MM.1S (cell line): Measurements from ENCODE around the gene CXorf58.

ENCODE experiments used
- EZH2 ChIP-seq: fragments of 300-600 bp; sonication (generic); optimal IDR thresholded peaks from 2 replicates; pipeline ENCODE3; 2017; ENCODE audit warnings: low read depth, mild to moderate bottlenecking, antibody characterized with exemption, low read length, mixed read lengths
- TF ChIP-seq, protein P1 (sequence below): fragments of 300-600 bp; sonication (generic); IDR thresholded peaks from 2 replicates; pipeline ENCODE4 v1.5.1; 2016; ENCODE audit warnings: antibody characterized with exemption, low read length, mixed read lengths

DNA sequence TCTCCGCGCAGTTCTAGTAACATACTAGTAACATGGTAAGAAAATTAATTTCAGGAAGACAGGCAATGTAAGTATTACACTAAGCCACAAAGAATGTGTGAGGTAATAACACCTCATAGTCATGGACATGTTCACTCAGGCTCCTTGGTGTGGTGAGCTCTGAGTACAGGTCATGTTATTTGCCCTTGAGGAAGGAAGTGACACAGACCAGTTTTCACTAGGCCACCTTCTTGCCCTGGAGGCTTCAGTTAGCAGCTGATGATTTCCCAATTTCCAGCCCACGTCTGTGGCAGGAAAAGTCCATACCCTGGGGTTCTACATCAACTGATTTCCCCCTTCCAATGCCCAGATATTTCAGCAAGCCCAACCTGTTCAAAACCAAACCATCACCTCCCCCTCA, 6.7 kb upstream of the CXorf58 start:
- TF ChIP-seq, protein P1, sequence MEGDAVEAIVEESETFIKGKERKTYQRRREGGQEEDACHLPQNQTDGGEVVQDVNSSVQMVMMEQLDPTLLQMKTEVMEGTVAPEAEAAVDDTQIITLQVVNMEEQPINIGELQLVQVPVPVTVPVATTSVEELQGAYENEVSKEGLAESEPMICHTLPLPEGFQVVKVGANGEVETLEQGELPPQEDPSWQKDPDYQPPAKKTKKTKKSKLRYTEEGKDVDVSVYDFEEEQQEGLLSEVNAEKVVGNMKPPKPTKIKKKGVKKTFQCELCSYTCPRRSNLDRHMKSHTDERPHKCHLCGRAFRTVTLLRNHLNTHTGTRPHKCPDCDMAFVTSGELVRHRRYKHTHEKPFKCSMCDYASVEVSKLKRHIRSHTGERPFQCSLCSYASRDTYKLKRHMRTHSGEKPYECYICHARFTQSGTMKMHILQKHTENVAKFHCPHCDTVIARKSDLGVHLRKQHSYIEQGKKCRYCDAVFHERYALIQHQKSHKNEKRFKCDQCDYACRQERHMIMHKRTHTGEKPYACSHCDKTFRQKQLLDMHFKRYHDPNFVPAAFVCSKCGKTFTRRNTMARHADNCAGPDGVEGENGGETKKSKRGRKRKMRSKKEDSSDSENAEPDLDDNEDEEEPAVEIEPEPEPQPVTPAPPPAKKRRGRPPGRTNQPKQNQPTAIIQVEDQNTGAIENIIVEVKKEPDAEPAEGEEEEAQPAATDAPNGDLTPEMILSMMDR, result no peak
- TF ChIP-seq EZH2, result no peak
